ENCODE measurements around the gene CGB8.

GRCh38 chr19:49010453-49010852 is 38.5 kb downstream of the CGB8 start:
- TF ChIP-seq CTCF (IDR thresholded peaks at IDR 0.05) (no peak), POLR2A (IDR thresholded peaks at IDR 0.05) (no peak)

Data from body of pancreas (tissue), 4 donors.